Measurements from ENCODE around the gene KXD1.
"Not testable (repeated sequence)": the region's sequence is repeated elsewhere in the genome, so short reads cannot be mapped to it uniquely, and the experiment has no call there.

The KXD1 gene

DNA sequence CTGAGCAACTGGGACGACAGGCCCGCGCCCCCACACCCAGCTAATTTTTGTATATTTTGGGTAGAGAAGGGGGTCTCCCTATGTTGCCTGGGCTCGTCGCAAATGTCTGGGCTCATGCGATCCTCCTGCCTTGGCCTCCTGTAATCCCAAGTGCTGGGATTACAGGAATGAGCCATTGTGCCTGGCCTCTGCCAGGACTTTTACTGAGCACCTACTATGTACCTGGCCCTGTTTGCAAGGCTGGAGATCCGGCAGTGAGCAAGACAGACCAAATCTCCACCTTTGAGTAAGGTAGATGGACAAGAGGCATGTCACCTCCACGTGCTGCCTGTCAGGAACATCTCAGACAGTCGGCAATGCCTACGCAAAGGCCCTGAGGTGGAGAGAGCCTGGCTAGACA, 21.2 kb upstream of the KXD1 start:
- no peak for DNase-seq (ENCODE audit: low spot score)

DNA sequence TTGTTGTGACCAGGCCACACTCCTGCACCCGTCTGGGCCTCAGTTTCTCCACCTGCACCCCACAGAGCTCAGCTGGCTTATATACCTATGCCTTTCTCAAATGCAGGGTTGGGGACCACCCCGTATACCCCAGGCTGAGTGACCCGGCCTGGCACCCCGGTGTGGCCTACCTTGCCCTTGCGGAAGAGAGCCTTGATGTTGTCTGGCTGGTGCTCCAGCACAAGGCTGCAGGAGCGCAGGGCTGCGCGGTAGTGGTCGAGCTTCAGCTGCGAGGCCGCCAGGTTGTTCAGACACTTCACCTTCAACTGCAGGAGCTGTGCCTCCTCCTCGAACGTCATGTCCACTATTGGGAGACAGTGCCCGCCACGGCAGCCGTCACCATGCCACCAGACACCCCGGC, 20.2 kb upstream of the KXD1 start:
- no peak for DNase-seq (ENCODE audit: low spot score)

DNA sequence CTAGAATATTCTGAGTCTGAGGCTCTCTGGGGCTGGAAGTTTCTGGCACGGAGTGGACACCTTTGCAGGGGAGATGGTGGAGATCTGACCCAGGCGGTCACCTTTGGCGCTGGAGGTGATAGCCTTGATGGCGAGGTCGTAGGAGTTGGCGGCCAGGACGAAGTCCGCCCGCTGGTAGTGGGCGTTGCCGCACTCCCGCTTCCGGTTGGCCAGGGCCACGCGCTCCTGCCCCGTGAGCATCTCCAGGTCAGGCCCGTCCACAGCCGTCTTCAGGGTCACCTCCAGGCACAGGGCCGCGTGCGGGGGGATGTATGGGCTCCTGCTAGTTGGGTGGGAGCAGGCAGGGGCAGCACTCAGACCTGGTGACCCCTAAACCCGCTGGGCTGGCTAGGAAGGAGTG, 19.6 kb upstream of the KXD1 start:
- DNase-seq (ENCODE audit: low spot score): no peak

DNA sequence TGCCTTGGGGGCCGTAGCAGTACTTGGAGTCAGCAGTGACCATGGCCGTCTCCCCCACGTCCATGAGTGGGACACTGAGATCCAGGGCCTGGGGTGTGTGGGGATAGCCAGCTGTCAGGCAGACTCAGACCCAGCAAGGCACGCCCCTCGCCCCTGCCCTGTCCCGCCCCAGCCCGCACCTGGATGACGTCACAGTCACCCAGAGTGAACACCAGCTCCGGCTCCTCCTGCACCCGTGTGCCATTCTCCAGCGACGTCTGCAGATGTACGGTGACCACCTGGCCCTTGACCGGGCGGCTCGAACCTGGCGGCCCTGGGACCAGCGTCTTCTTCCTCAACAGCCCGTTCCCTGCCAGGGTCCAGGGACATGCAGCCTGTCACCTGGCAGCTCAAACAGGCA, 18.3 kb upstream of the KXD1 start:
- no peak for DNase-seq (ENCODE audit: low spot score)

DNA sequence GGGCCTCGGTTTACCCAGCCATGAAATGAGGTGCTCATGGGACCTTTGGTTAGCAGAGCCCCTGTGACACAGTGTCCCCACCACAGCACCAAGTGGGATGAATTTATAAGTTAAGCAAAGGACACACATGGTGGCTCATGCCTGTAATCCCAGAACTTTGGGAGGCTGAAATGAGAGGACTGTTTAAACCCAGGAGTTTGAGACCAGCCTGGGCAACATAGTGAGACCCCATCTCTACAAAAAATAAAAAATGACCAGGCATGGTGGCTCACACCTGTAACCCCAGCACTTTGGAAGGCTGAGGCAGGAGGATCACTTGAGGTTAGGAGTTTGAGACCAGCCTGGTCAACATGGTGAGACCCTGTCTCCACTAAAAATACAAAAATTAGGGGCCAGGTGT, 17.5 kb upstream of the KXD1 start:
- not testable (repeated sequence) for DNase-seq (ENCODE audit: low spot score)

DNA sequence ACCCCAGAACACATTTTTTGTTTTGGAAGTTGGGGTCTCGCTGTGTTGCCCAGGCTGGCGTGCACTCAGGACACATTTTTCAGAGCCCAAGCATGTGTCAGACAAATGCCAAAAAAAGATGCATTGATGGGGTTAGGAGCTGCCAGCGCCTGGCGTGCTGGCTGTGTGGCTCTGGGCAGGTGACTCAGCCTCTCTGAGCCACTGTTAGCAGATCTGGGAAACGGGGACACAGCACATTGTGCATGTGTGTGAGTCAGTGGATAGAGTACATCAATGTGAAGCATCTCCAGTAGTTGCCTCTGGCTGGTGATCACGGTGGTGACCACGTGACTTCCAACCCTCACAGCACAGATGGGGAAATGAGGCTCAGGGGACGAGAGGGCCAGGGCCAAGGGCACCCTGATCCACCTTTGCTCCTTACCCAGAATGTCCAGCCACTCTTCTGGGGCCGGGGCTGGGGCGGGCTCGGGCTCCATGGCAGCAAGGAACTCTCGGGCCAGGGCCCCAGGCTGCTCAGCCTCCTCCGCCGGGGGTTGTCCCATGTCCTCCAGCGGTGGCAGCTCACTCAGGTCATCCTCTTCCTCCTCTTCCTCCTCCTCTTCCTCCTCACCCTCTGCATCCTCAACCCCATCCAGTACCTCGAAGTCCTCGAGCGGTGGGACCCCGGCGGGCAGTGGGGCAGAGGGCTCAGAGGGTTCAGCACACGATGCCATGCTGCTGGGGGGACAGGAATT, 16.2 kb upstream of the KXD1 start:
- DNase-seq (ENCODE audit: low spot score): peak; percentile 37

DNA sequence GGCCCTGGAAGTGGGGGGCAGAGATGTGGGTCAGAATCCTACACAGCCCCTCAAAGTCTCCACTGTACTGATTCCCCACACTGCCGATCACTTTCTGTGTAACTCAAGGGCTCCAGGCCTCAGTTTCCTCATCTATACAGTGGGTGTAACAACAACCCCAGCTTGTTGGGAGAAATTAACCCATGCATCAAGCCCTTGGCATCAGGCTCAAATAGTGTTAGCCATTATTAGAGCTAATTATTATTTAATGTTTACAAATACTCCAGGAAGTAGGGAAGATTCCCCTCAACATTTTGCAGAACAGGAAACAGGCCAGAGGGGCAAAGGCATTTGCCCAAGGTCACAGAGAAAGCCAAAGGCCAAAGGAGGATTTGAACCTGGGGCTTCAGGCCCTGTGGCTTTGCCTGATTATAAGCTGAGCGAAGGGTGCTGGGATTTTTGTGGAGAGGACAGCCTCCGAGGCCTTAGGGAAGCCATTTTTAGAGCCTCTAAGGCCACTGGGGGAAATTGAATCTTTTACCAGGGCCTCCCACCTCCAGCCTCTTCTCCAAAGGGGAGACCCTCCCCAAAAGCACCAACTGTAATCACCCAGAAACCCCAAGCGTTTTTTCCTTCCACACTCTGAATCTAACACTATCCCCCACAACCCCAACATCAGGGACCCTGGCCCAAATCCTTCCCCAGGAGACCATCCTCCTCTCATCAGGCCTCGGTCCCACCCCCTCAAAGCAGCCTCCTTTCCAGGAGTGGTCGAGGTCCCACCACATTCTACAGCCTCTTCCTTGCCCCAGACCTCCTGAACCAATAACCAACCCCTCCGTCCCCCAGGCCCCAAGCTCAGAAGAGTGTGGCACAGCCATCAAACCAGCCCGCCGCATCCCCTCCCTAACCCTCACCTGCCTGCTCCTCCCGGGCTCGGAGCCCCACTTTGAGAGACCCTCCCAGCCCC, 15.4 kb upstream of the KXD1 start:
- DNase-seq (ENCODE audit: low spot score): peak; percentile 40

DNA sequence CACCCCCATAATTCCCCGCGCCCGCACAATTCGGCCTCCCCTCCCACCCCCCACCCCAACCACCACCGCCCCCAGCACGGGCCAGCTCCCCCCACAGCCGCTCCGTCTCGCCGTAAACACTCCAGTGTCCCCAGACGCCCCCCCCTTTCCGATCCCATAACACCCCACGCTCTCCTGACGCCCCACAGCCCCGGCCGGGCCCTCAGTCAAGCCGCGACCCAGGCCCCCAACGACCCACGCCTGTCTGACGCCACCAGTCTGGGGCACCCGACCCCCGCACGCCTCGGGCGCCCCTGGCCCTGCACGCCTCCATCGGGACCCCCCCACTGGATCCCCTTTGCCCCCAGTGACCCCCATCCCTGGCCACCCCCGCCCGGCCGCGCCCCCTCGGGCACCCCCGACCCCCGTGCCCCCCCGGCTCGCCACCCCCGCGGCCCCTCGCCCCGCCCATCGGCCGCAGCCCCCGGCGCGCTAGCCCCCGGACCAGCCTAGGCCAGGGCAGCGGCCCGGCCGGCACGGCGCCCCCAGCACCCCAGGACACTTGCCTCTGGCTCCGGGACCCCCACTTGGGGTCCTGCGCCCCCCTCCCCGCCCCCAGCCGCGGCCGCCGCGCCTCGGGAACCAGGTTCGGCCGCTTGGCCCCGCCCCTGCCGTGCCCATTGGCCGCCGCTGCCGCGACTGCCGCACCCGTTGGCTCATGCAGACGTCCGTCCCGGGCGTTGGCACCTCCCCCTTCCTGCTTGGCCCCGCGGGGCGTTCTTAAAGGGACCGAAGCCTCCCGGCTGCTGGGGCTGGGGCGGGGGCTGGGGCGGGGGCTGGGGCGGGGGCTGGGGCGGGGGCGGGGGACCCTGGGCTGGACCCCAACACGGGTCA, 14.5 kb upstream of the KXD1 start, which contains the start of gene FKBP8:
Gene FKBP8 (minus strand): TSS at position 633 of the 873 bp plus-strand sequence. CDS start 1,603 bp downstream, outside the sequence.
- DNase-seq (ENCODE audit: low spot score): peak; percentile 95

DNA sequence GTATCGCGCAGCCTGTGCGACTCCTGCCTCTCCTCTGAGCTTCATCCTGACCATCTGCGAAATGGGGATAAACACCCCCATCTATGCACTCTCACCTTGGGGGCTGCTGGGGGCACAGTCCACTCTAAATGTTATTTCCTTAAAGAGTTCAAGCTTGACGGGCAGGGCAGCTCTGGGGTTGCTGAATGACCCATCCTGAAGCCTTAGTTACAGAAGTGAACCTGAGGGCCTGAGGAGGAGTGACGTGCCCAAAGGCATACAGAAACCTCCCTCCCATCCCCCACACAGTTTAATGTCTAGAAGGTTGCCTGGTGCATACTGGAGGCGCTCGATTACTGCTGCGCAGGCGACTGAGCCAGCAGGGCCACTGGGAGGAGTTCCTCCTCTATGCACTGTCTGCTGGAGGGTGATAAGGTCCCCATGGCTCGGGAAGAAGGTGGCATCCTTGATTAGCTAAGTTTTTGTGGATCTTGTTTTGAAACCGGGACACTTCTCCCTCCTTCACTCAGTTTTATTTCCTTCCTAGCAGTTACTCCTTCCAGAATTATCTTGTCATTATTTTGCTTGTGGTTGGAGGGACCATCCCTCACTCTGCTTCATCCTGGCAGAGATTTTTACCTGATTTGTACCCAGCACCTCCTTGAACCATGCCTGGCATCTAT, 13.7 kb upstream of the KXD1 start:
- peak; percentile 100 for DNase-seq (ENCODE audit: low spot score)

DNA sequence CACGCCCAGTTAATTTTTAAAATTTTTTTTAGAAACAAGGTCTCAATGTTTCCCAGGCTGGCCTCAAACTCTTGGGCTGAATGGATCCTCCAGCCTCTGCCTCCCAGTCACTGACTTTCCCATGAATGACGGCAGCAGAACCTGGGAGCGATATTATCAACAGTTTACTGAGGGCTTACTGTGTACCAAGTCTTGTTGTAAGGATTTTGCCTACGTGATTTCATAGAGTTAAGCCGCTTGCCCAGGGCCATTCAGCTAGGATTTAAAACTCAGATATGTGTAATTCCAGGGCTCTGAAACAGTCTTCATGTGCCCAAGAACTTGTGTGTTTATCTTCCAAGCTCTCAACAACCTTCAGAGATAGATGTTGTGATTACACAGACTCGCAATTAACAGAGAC, 6.0 kb upstream of the KXD1 start:
- DNase-seq (ENCODE audit: low spot score): no peak

DNA sequence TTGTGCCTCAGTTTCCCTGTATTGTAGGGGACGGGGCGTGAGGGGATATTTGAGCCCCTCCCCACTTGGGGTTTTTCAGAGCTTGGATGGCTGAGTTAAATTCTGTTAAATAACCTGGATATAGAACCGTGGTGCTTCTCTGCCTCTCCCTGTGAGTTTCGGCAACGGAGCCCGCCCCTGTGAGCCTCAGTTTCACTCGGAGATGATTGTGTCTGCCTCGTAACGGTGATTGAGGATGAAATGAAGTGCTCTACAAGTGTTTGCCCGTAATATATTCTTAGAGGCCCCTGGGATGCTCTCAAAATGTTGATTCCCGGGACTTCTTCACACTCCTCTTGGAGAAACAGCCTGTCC, 509 bp downstream of the KXD1 start:
- DNase-seq (ENCODE audit: low spot score): peak; percentile 27

DNA sequence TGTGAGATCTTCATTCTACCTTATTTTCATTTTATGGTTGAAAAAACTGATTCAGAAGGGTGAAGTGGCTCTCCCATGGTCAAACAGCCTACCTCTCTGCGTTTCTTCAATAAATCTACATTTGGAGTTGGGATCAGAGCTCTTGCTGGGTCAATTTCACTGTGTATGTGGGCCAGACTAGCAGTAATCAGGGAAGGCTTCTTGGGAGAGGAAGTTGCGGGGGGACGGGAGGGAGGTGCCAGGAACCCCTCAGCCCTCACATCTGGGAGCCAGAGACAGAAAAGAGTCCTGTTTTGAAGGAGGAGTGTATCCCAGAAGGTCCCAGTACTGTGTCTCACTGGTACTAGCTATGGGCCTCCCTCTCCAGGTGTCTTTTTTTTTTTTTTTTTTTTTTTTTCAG, 934 bp downstream of the KXD1 start:
- no peak for DNase-seq (ENCODE audit: low spot score)

DNA sequence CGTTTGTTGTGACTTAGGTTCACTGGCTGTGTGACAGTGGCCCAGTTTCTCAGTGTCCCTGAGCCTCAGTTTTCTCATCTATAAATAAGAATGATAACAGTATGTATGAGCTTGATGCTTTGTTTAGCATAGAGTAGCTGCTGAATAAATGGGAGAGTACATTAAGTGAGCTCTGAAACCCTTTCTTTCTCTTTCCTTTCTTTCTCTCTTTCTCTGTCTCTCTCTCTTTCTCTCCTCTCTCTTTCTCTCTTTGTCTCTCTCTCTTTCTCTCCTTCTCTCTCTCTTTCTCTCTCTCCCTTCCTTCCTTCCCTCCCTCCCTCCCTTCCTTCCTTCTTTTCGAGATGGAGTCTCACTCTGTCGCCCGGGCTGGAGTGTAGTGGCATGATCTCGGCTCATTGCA, 2.0 kb downstream of the KXD1 start:
- no peak for DNase-seq (ENCODE audit: low spot score)

DNA sequence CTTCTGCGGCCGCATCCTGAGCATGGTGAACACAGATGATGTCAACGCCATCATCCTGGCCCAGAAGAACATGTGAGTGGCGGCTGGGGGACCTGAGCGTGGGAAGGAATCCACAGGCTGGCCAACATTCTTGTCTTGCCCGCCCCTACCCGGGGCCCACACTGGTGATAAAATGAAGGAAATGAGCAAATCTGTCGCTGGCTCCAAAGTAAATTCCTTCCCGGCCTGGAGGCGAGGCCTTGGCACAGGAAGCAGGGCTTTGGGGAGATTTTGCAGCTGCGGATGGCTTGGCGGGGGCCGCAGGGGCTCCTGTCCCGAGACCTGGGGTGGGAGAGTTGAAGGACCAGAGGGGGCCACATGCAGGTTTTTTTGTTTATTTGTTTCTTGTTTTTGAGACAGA, 4.4 kb downstream of the KXD1 start:
- no peak for DNase-seq (ENCODE audit: low spot score)

DNA sequence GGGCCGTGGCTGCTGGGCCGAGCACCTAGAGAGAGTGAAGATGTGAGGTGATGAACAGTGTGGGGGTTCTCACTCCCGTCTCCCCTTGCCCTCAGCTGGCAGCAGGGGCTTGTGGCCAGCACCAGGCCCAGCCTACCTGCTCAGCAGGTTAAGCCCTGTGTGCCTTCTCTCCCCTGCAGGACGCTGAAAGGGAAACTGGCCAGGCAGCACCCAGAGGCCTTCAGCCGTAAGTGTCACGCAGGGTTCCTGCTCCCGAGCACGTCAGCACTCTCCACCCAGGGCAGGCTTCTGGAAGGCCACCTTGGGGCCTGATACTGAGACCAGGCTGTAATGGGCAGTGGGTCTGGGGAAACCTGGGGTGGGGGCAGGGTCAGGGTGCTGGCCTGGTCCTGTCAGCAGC, 9.3 kb downstream of the KXD1 start:
- DNase-seq (ENCODE audit: low spot score): no peak

DNA sequence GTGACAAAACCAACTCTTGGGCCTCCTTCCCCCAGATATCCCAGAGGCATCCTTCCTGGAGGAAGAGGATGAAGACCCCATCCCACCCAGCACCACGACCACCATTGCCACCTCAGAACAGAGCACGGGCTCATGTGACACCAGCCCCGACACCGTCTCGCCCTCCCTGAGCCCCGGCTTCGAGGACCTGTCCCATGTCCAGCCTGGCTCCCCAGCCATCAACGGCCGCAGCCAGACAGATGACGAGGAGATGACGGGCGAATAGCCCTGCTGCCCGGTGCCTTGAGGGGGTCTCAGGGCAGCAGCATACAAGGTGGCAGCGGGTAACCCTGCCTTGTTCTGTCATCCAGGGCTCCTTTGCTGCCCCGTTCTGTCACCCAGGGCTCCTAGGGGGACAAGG, 10.7 kb downstream of the KXD1 start:
- no peak for DNase-seq (ENCODE audit: low spot score)

DNA sequence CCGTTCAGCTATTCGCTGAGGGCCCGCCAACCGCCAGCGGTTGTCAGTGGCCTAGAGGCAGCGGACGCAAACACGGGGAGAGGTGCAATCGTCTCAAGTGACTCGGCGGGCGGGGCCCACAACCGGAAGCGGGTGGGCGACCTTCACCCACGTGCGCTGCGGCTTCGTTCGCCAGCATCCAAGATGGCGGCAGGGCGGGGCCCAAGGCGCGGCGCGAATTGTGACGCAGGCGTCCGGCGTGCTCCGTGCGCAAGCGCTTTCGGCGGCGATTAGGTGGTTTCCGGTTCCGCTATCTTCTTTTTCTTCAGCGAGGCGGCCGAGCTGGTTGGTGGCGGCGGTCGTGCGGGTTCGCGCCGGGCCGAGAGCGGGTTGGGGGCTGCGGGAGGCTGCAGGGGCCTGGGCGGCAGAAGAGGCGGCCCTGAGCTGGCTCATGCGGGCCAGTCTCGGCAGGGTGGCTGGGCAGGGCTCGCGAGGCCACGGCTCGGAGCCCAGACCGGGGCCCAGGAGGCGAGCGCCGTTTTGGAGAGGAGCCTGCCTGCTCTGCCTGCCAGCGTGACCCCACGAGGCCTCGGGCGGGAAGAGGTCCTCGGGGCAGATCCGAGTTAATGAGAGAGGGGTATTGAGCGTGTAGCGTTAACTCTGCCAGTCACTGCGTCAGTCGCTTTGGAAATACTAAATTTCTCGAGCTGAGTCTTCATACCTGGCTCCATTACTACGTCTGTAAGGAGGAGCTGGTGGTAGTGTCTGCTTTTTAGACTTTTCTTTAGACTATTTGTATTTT, 14.1 kb downstream of the KXD1 start, which contains the start of gene UBA52:
Gene UBA52 (plus strand): TSS at position 294 of the 781 bp plus-strand sequence. CDS start 1,444 bp downstream, outside the sequence.
- DNase-seq (ENCODE audit: low spot score): peak; percentile 98

DNA sequence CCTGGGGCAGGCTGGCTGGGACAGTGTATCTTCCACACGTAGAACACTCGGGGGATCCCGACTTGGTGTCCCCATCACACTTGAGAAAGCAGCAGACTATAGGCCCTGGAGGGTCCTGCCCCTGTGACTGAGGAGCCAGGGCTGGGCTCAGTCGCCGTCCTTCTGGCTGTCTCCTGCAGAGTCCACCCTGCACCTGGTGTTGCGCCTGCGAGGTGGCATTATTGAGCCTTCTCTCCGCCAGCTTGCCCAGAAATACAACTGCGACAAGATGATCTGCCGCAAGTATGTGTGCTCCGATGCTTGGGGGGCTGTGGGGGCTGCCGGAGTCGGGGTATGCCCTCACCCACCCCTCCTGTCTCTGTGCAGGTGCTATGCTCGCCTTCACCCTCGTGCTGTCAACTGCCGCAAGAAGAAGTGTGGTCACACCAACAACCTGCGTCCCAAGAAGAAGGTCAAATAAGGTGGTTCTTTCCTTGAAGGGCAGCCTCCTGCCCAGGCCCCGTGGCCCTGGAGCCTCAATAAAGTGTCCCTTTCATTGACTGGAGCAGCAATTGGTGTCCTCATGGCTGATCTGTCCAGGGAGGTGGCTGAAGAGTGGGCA, 17.1 kb downstream of the KXD1 start:
- no peak for DNase-seq (ENCODE audit: low spot score)

DNA sequence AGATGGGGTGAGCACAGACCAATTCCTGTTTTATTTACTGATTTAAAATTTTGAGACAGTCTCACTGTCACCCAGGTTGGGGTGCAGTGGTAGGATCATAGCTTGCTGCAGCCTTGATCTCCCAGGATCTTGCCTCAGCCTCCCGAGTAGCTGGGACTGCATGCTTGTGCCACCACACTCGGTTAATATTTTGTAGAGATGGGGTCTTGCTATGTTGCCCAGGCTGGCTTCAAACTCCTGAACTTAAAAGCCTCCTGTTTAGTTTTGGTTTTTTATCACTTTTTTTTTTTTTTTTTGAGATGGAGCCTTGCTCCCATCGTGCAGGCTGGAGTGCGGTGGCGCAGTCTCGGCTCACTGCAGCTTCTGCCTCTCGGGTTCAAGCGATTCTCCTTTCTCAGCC, 18.7 kb downstream of the KXD1 start:
- no peak for DNase-seq (ENCODE audit: low spot score)

DNA sequence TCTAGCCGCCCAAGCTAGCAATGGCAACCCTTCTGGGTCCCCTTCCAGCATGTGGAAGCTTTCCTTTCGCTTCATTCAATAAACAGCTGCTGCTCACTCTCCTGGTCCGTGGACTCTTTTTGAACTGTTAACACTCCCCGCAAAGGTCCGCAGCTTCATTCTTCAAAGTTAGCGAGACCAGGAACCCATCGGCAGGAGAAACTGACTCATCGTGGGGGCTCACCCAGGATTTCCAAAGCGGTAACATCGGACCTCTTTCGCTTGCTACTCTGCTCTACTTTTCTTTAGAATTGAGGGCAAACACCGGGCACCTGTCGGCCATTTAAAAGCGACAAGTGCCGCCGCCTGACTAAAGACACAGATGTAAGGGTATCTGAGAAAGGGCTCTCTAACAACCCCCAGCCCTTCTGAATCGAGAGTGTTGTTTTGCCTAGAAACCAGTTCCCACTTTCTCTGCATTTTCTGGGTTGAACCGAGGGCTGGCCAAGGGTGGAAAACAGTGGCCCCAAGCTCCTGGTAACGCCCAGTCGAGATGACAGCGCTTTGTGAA, 19.8 kb downstream of the KXD1 start:
- no peak for DNase-seq (ENCODE audit: low spot score)
